HepG2 (cell line): ENCODE results near the gene NYNRIN. TPM values are rescaled to one million over a fixed set of nuclear protein-coding genes. Genes with fewer than 3 reads are reported as not detected.

ENCODE experiments used
- EEA1 ChIP-seq: sonication (generic); formaldehyde crosslinking; IDR thresholded peaks from 2 replicates; pipeline ENCODE4 v1.5.1; 2020; ENCODE audit warnings: mild to moderate bottlenecking, missing genetic modification reagents, borderline replicate concordance
- HDAC1 ChIP-seq: sonication (generic); formaldehyde crosslinking; IDR thresholded peaks from 2 replicates; pipeline ENCODE4 v1.5.1; 2020; ENCODE audit warnings: mild to moderate bottlenecking, missing genetic modification reagents
- MED1 ChIP-seq: sonication (generic); formaldehyde crosslinking; IDR thresholded peaks from 2 replicates; pipeline ENCODE4 v1.4.0; 2020; ENCODE audit warnings: missing genetic modification reagents
- SAP130 ChIP-seq: IDR thresholded peaks from 2 replicates; pipeline ENCODE4 v1.6.1; 2016; ENCODE audit warnings: low read depth
- TCF12 ChIP-seq, 2 experiments: fragments of 450-650 bp in 1 of 2; sonication (generic) in 1 of 2; formaldehyde crosslinking in 1 of 2; IDR thresholded peaks; 2 replicates each; pipeline versions ENCODE4 v1.6.1 to v1.8.0; 2017 to 2022; ENCODE audit warnings: antibody characterized with exemption in 1 of 2, mild to moderate bottlenecking in 1 of 2, missing genetic modification reagents in 1 of 2, moderate library complexity in 1 of 2
- ZKSCAN1 ChIP-seq: fragments of 150-350 bp; IDR thresholded peaks from 2 replicates; pipeline ENCODE4 v1.6.1; 2014; ENCODE audit warnings: low read length
- ZNF20 ChIP-seq: sonication (generic); formaldehyde crosslinking; IDR thresholded peaks from 2 replicates; pipeline ENCODE4 v1.4.0; 2020; ENCODE audit warnings: mild to moderate bottlenecking, moderate library complexity, missing genetic modification reagents
- ZNF563 ChIP-seq: sonication (generic); formaldehyde crosslinking; IDR thresholded peaks from 2 replicates; pipeline ENCODE4 v1.8.0; 2022; ENCODE audit warnings: mild to moderate bottlenecking, moderate library complexity, missing genetic modification reagents
- ZNF747 ChIP-seq: sonication (generic); formaldehyde crosslinking; IDR thresholded peaks from 2 replicates; pipeline ENCODE4 v1.8.1; 2023; ENCODE audit warnings: missing genetic modification reagents, mild to moderate bottlenecking, borderline replicate concordance
- ZNF749 ChIP-seq: sonication (generic); formaldehyde crosslinking; IDR thresholded peaks from 2 replicates; pipeline ENCODE4 v1.8.0; 2022; ENCODE audit warnings: mild to moderate bottlenecking, missing genetic modification reagents, moderate library complexity, borderline replicate concordance
- ZNF781 ChIP-seq: sonication (generic); formaldehyde crosslinking; IDR thresholded peaks from 2 replicates; pipeline ENCODE4 v1.5.1; 2020; ENCODE audit warnings: borderline replicate concordance, mild to moderate bottlenecking, missing genetic modification reagents; ENCODE audit errors: not compliant biosample characterization
- polyA plus RNA-seq, 8 experiments: library from polyadenylated mRNA; depleted of rRNA in 3 of 8; stranded (reverse) in 7 of 8; unstranded in 1 of 8; fragments of >200 nt; fragmentation: Illumina TruSeq in 4 of 8; extraction: Trizol in 4 of 8; gene quantifications; 2 replicates each; pipeline versions ENCODE4 v1.2.1 to v1.2.3, GENCODE V29; 2011 to 2016; ENCODE audit warnings: low read depth in 4 of 8, missing spikeins in 1 of 8, mixed read lengths in 1 of 8; ENCODE audit not compliant: insufficient read depth in 1 of 8
- total RNA-seq, 5 experiments: library from RNA; depleted of rRNA; stranded (reverse); fragments of >200 nt; fragmentation: Illumina TruSeq; extraction: Trizol; gene quantifications; 2 replicates each; pipeline ENCODE4 v1.2.3, GENCODE V29; 2016; ENCODE audit warnings: low read depth in 1 of 5
- TF ChIP-seq, protein P1 (sequence below): sonication (generic); formaldehyde crosslinking; IDR thresholded peaks from 2 replicates; pipeline ENCODE4 v1.8.0; 2022; ENCODE audit warnings: mild to moderate bottlenecking, missing genetic modification reagents; ENCODE audit not compliant: insufficient replicate concordance
- TF ChIP-seq, protein P2 (sequence below): sonication (generic); formaldehyde crosslinking; IDR thresholded peaks from 2 replicates; pipeline ENCODE4 v1.8.1; 2023; ENCODE audit warnings: mild to moderate bottlenecking, inconsistent platforms, moderate library complexity, missing genetic modification reagents, borderline replicate concordance
- TF ChIP-seq, protein P3 (sequence below): sonication (generic); formaldehyde crosslinking; IDR thresholded peaks from 2 replicates; pipeline ENCODE4 v1.5.1; 2020; ENCODE audit warnings: mild to moderate bottlenecking, moderate library complexity, missing genetic modification reagents
- TF ChIP-seq, protein P4 (sequence below): sonication (generic); formaldehyde crosslinking; IDR thresholded peaks from 2 replicates; pipeline ENCODE4; 2020; ENCODE audit warnings: missing genetic modification reagents, mild to moderate bottlenecking, borderline replicate concordance
- TF ChIP-seq, protein P5 (sequence below), 2 experiments: IDR thresholded peaks; 2 replicates each; pipeline ENCODE4 v1.6.1; 2011 to 2012; ENCODE audit warnings: low read length in 2 of 2, borderline replicate concordance in 1 of 2, low read depth in 1 of 2, mild to moderate bottlenecking in 1 of 2, moderate library complexity in 1 of 2

The NYNRIN gene
- total and polyA plus RNA-seq, 2 of the 13 experiments (the other 11 are each of a cell fraction or from before 2014, with no cell fraction given) = 0.63 to 1.1 TPM

DNA sequence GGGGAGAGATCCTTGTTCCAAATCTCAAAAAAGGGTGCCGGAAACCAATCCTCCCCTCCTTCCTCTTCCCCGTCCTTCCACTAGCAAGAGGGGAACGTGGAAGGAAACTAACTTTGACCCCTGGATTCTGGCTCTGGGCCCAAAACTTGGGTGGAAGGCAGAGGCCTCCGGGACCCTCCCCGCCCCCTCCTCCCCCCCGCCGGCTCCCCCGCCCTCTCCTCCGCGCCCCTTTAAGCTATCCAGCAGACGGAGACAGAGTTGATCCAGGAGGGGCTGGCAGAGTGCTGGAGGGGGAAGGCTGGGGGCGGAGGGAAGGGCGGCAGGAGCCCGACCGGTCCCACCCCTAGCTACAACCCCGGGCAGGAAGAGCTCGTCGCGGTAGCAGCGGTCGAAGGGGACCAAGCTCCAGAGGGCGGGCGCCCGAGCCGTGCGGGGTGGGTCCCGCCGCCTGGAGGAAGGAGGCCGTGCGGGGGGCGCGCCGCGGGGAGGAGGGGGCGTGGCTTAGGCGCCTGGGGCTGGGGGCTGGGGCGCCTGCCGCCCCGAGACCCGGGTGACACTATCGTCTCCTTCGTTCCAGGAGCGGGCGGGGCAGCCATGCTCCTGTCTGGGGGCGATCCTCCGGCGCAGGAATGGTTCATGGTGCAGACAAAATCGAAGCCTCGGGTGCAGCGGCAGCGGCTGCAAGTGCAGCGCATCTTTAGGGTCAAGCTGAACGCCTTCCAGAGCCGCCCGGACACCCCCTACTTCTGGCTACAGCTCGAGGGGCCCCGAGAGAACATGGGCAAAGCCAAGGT lies at the start of gene NYNRIN (continued):
- TF ChIP-seq ZNF563 (peak; percentile 67; the same call in 1 of the 2 replicates), TCF12 (IDR thresholded peaks at IDR 0.05) (no peak), TCF12 (CRISPR knock-in tag; IDR thresholded peaks at IDR 0.05) (0 out of 2 replicates have a peak, but pooled peaks have one; percentile 59), ZNF20 (CRISPR knock-in tag) (no peak), SAP130 (CRISPR knock-in tag) (no peak), MED1 (CRISPR knock-in tag) (no peak), ZNF749 (no peak), EEA1 (CRISPR knock-in tag) (no peak), ZNF747 (CRISPR knock-in tag) (no peak), HDAC1 (0 out of 2 replicates have a peak, but pooled peaks have one; percentile 32), ZNF781 (no peak), ZKSCAN1 (no peak)
- TF ChIP-seq, protein P1, sequence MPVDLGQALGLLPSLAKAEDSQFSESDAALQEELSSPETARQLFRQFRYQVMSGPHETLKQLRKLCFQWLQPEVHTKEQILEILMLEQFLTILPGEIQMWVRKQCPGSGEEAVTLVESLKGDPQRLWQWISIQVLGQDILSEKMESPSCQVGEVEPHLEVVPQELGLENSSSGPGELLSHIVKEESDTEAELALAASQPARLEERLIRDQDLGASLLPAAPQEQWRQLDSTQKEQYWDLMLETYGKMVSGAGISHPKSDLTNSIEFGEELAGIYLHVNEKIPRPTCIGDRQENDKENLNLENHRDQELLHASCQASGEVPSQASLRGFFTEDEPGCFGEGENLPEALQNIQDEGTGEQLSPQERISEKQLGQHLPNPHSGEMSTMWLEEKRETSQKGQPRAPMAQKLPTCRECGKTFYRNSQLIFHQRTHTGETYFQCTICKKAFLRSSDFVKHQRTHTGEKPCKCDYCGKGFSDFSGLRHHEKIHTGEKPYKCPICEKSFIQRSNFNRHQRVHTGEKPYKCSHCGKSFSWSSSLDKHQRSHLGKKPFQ = no peak
- TF ChIP-seq, protein P2, sequence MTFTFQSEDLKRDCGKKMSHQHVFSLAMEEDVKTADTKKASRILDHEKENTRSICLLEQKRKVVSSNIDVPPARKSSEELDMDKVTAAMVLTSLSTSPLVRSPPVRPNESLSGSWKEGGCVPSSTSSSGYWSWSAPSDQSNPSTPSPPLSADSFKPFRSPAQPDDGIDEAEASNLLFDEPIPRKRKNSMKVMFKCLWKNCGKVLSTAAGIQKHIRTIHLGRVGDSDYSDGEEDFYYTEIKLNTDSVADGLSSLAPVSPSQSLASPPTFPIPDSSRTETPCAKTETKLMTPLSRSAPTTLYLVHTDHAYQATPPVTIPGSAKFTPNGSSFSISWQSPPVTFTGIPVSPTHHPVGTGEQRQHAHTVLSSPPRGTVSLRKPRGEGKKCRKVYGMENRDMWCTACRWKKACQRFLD (CRISPR knock-in tag) = 0 out of 2 replicates have a peak, but pooled peaks have one; percentile 17
- TF ChIP-seq, protein P3, sequence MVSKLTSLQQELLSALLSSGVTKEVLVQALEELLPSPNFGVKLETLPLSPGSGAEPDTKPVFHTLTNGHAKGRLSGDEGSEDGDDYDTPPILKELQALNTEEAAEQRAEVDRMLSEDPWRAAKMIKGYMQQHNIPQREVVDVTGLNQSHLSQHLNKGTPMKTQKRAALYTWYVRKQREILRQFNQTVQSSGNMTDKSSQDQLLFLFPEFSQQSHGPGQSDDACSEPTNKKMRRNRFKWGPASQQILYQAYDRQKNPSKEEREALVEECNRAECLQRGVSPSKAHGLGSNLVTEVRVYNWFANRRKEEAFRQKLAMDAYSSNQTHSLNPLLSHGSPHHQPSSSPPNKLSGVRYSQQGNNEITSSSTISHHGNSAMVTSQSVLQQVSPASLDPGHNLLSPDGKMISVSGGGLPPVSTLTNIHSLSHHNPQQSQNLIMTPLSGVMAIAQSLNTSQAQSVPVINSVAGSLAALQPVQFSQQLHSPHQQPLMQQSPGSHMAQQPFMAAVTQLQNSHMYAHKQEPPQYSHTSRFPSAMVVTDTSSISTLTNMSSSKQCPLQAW = no peak
- TF ChIP-seq, protein P4, sequence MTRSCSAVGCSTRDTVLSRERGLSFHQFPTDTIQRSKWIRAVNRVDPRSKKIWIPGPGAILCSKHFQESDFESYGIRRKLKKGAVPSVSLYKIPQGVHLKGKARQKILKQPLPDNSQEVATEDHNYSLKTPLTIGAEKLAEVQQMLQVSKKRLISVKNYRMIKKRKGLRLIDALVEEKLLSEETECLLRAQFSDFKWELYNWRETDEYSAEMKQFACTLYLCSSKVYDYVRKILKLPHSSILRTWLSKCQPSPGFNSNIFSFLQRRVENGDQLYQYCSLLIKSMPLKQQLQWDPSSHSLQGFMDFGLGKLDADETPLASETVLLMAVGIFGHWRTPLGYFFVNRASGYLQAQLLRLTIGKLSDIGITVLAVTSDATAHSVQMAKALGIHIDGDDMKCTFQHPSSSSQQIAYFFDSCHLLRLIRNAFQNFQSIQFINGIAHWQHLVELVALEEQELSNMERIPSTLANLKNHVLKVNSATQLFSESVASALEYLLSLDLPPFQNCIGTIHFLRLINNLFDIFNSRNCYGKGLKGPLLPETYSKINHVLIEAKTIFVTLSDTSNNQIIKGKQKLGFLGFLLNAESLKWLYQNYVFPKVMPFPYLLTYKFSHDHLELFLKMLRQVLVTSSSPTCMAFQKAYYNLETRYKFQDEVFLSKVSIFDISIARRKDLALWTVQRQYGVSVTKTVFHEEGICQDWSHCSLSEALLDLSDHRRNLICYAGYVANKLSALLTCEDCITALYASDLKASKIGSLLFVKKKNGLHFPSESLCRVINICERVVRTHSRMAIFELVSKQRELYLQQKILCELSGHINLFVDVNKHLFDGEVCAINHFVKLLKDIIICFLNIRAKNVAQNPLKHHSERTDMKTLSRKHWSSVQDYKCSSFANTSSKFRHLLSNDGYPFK (CRISPR knock-in tag) = 0 out of 2 replicates have a peak, but pooled peaks have one; percentile 19
- TF ChIP-seq, protein P5, sequence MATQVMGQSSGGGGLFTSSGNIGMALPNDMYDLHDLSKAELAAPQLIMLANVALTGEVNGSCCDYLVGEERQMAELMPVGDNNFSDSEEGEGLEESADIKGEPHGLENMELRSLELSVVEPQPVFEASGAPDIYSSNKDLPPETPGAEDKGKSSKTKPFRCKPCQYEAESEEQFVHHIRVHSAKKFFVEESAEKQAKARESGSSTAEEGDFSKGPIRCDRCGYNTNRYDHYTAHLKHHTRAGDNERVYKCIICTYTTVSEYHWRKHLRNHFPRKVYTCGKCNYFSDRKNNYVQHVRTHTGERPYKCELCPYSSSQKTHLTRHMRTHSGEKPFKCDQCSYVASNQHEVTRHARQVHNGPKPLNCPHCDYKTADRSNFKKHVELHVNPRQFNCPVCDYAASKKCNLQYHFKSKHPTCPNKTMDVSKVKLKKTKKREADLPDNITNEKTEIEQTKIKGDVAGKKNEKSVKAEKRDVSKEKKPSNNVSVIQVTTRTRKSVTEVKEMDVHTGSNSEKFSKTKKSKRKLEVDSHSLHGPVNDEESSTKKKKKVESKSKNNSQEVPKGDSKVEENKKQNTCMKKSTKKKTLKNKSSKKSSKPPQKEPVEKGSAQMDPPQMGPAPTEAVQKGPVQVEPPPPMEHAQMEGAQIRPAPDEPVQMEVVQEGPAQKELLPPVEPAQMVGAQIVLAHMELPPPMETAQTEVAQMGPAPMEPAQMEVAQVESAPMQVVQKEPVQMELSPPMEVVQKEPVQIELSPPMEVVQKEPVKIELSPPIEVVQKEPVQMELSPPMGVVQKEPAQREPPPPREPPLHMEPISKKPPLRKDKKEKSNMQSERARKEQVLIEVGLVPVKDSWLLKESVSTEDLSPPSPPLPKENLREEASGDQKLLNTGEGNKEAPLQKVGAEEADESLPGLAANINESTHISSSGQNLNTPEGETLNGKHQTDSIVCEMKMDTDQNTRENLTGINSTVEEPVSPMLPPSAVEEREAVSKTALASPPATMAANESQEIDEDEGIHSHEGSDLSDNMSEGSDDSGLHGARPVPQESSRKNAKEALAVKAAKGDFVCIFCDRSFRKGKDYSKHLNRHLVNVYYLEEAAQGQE (IDR thresholded peaks at IDR 0.05; ENCODE audit: borderline replicate concordance in 1 of 2, low read depth in 1 of 2, low read length in 2 of 2) = no peak
